ENCODE results near the gene COL24A1. TPM values are rescaled to one million over a fixed set of nuclear protein-coding genes. Genes with fewer than 3 reads are reported as not detected.

Gene COL24A1
- total and polyA plus RNA-seq, 2 donors from 2014 or later: 0.47 to 0.54 TPM

GRCh38 chr1:86201311-86201710 lies 44.7 kb upstream of the COL24A1 start:
- Histone ChIP-seq H3K9me3 (ENCODE audit: control insufficient read depth in 2 of 3, insufficient read depth in 1 of 3, low read length in 3 of 3) (no peaks in the 10 kb centered on the region), H3K36me3 (ENCODE audit: control insufficient read depth in 2 of 3, insufficient read depth in 3 of 3, low read length in 3 of 3) (no peaks in the 10 kb centered on the region), H3K27ac (ENCODE audit: low read depth in 2 of 2, low read length in 2 of 2) (no peak overlapping the region), H3K4me3 (ENCODE audit: low read length in 3 of 3) (no peak overlapping the region), H3K9ac (ENCODE audit: low read length in 3 of 3) (no peak overlapping the region), H3K4me1 (ENCODE audit: control insufficient read depth in 2 of 3, insufficient read depth in 2 of 3, low read depth in 1 of 3, low read length in 3 of 3) (no peaks in the 10 kb centered on the region), H3K27me3 (ENCODE audit: control insufficient read depth, insufficient read depth, low read length) (no peaks in the 10 kb centered on the region)
- DNase-seq (no peak), FAIRE-seq (no peak)
- intact Hi-C loops (cut with DNase I): no loop called here
- TF ChIP-seq CTCF (IDR thresholded peaks at IDR 0.05; ENCODE audit: borderline replicate concordance, extremely low read depth, insufficient read depth): no peak

- intact Hi-C loops (cut with DNase I): no loop called here
- no peak for FAIRE-seq
Observed at GRCh38 chr1:86200901-86201300, 44.3 kb upstream of the COL24A1 start.

GRCh38 chr1:86197206-86197855 lies 40.8 kb upstream of the COL24A1 start:
- TF ChIP-seq CTCF (IDR thresholded peaks at IDR 0.05; ENCODE audit: borderline replicate concordance, extremely low read depth, insufficient read depth): no peak
- no peak for FAIRE-seq
- Histone ChIP-seq H3K27ac (ENCODE audit: low read depth in 2 of 2, low read length in 2 of 2) (no peak overlapping the region), H3K36me3 (ENCODE audit: control insufficient read depth in 2 of 3, insufficient read depth in 3 of 3, low read length in 3 of 3) (no peaks in the 10 kb centered on the region), H3K27me3 (ENCODE audit: control insufficient read depth, insufficient read depth, low read length) (no peaks in the 10 kb centered on the region), H3K9ac (ENCODE audit: low read length in 3 of 3) (no peak overlapping the region), H3K4me3 (ENCODE audit: low read length in 3 of 3) (no peak overlapping the region), H3K9me3 (ENCODE audit: control insufficient read depth in 2 of 3, insufficient read depth in 1 of 3, low read length in 3 of 3) (no peaks in the 10 kb centered on the region), H3K4me1 (ENCODE audit: control insufficient read depth in 2 of 3, insufficient read depth in 2 of 3, low read depth in 1 of 3, low read length in 3 of 3) (no peaks in the 10 kb centered on the region)
- no peak for DNase-seq
- intact Hi-C loops (cut with DNase I): no loop called here

More at GRCh38 chr1:86200901-86201300, 44.3 kb upstream of the COL24A1 start:
- TF ChIP-seq CTCF (IDR thresholded peaks at IDR 0.05; ENCODE audit: borderline replicate concordance, extremely low read depth, insufficient read depth): no peak
- Histone ChIP-seq H3K27me3 (ENCODE audit: control insufficient read depth, insufficient read depth, low read length) (no peaks in the 10 kb centered on the region), H3K36me3 (ENCODE audit: control insufficient read depth in 2 of 3, insufficient read depth in 3 of 3, low read length in 3 of 3) (no peaks in the 10 kb centered on the region), H3K4me3 (ENCODE audit: low read length in 3 of 3) (no peak overlapping the region), H3K9me3 (ENCODE audit: control insufficient read depth in 2 of 3, insufficient read depth in 1 of 3, low read length in 3 of 3) (no peaks in the 10 kb centered on the region), H3K9ac (ENCODE audit: low read length in 3 of 3) (no peak overlapping the region), H3K4me1 (ENCODE audit: control insufficient read depth in 2 of 3, insufficient read depth in 2 of 3, low read depth in 1 of 3, low read length in 3 of 3) (no peaks in the 10 kb centered on the region), H3K27ac (ENCODE audit: low read depth in 2 of 2, low read length in 2 of 2) (no peak overlapping the region)
- no peak for DNase-seq

GRCh38 chr1:86195281-86195680 lies 38.7 kb upstream of the COL24A1 start:
- FAIRE-seq: no peak
- TF ChIP-seq CTCF (IDR thresholded peaks at IDR 0.05; ENCODE audit: borderline replicate concordance, extremely low read depth, insufficient read depth): no peak
- intact Hi-C loops (cut with DNase I): no loop called here

More at GRCh38 chr1:86195281-86195680, 38.7 kb upstream of the COL24A1 start:
- DNase-seq: no peak
- Histone ChIP-seq H3K27me3 (ENCODE audit: control insufficient read depth, insufficient read depth, low read length) (no peaks in the 10 kb centered on the region), H3K9me3 (ENCODE audit: control insufficient read depth in 2 of 3, insufficient read depth in 1 of 3, low read length in 3 of 3) (no peaks in the 10 kb centered on the region), H3K4me1 (ENCODE audit: control insufficient read depth in 2 of 3, insufficient read depth in 2 of 3, low read depth in 1 of 3, low read length in 3 of 3) (no peaks in the 10 kb centered on the region), H3K4me3 (ENCODE audit: low read length in 3 of 3) (no peak overlapping the region), H3K36me3 (ENCODE audit: control insufficient read depth in 2 of 3, insufficient read depth in 3 of 3, low read length in 3 of 3) (no peaks in the 10 kb centered on the region), H3K9ac (ENCODE audit: low read length in 3 of 3) (no peak overlapping the region), H3K27ac (ENCODE audit: low read depth in 2 of 2, low read length in 2 of 2) (no peak overlapping the region)
